SK-N-SH treated with all-trans-retinoic acid at 6 μM for 48 hours (cell line): ENCODE data around the gene RELT.

Experiments
- ZC3H10 ChIP-seq: fragments of 250-450 bp; sonication (Bioruptor Pico); IDR thresholded peaks from 2 replicates; pipeline ENCODE4 v1.5.1; 2021; ENCODE audit warnings: mild to moderate bottlenecking, moderate library complexity
- ZFP3 ChIP-seq: fragments of 250-450 bp; sonication (Bioruptor Pico); IDR thresholded peaks from 2 replicates; pipeline ENCODE4 v1.5.0; 2020; ENCODE audit warnings: mild to moderate bottlenecking, moderate library complexity
- ZFP30 ChIP-seq: fragments of 450-650 bp; formaldehyde crosslinking; IDR thresholded peaks from 2 replicates; pipeline ENCODE4 v1.5.0; 2022; ENCODE audit warnings: mild to moderate bottlenecking, moderate library complexity
- TF ChIP-seq, protein P1 (sequence below): fragments of 250-450 bp; sonication (Bioruptor Pico); IDR thresholded peaks from 2 replicates; pipeline ENCODE4 v1.5.1; 2020; ENCODE audit warnings: low read depth, mild to moderate bottlenecking, moderate library complexity

DNA sequence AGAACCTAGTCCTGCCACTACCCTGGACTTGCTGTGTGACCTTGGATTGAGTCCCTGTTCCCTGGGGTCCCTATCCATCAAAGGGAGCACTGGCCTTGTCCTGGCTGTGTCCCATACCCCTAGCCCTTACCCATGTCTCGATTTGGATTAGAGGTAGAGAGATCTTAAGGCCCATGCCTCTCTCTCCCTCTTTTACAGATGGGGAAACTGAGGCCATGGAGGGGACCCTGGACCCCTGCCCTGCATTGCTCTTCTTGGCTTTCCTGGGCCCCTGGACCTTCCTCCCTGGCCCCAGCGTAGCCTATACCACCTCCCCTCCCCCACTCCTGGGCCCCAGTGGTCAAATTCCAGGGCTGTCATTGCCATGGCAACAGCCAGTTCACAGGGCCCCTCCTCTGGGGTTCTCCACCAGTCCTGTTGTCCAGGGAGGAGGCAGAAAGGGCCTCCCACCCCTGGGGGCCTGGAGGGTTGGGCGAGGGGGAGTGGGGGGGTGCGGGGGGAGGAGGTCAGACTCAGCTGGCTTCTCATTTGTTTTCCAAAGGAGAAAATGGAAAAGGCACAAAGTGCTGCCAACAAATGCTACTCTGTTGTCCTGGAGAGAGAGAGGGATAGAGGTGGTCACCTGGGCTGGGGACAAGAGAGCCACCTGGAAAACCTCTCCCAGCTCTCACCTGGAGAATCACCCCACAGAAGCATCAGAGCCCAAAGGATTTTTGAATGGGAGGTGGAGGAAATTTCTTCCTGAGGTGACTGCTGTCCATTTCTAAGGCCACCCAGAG lies 44.9 kb upstream of the RELT start:
- TF ChIP-seq, protein P1, sequence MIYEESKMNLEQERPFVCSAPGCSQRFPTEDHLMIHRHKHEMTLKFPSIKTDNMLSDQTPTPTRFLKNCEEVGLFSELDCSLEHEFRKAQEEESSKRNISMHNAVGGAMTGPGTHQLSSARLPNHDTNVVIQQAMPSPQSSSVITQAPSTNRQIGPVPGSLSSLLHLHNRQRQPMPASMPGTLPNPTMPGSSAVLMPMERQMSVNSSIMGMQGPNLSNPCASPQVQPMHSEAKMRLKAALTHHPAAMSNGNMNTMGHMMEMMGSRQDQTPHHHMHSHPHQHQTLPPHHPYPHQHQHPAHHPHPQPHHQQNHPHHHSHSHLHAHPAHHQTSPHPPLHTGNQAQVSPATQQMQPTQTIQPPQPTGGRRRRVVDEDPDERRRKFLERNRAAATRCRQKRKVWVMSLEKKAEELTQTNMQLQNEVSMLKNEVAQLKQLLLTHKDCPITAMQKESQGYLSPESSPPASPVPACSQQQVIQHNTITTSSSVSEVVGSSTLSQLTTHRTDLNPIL (CRISPR knock-in tag): no peak
- TF ChIP-seq ZFP3 (CRISPR knock-in tag): no peak
- no peak for TF ChIP-seq ZC3H10 (CRISPR knock-in tag)
- TF ChIP-seq ZFP30: no peak
